Breast epithelium (tissue), 4 donors: ENCODE results near the gene TAGLN. TPM values are rescaled to one million over a fixed set of nuclear protein-coding genes. Genes with fewer than 3 reads are reported as not detected.

ENCODE experiments used
- DNase-seq, 2 donors: peaks; one replicate each; pipeline ENCODE4 v3.0.0-alpha.2; 2019; ENCODE audit warnings: low spot score in 2 of 2
- H3K27ac ChIP-seq, 2 donors: fragments of 200-600 bp; sonication (generic) in 1 of 2; one replicate each; pipeline ENCODE4 v1.5.1; 2016 to 2019; ENCODE audit warnings: mild to moderate bottlenecking in 1 of 2
- H3K27me3 ChIP-seq, 2 donors: fragments of 200-600 bp; sonication (generic) in 1 of 2; one replicate each; pipeline versions ENCODE4 v1.5.1 to v1.6.0; 2017 to 2019; ENCODE audit warnings: control low read depth in 1 of 2, mild to moderate bottlenecking in 1 of 2
- H3K36me3 ChIP-seq: fragments of 200-600 bp; one replicate; pipeline ENCODE4 v1.5.1; 2019
- H3K4me1 ChIP-seq, 2 donors: fragments of 200-600 bp; sonication (generic); one replicate each; pipeline ENCODE4 v1.5.1; 2016 to 2019; ENCODE audit warnings: control low read depth in 1 of 2
- H3K4me3 ChIP-seq, 3 donors: fragments of 200-600 bp; sonication (generic); 1 replicate in 2 of 3; 2 replicates in 1 of 3; pipeline ENCODE4 v1.5.1; 2016 to 2019; ENCODE audit warnings: mild to moderate bottlenecking in 3 of 3, moderate library complexity in 2 of 3
- H3K9me3 ChIP-seq, 2 donors: fragments of 200-600 bp; sonication (generic) in 1 of 2; one replicate each; pipeline ENCODE4 v1.5.1; 2016 to 2019; ENCODE audit warnings: control low read depth in 1 of 2
- CTCF ChIP-seq, 3 donors: fragments of 450-650 bp; IDR thresholded peaks; one replicate each; pipeline ENCODE4 v1.5.1; 2016 to 2017; ENCODE audit warnings: antibody characterized with exemption in 3 of 3, mild to moderate bottlenecking in 3 of 3, moderate library complexity in 3 of 3
- POLR2A ChIP-seq: fragments of 450-650 bp; IDR thresholded peaks from one replicate; pipeline ENCODE4 v1.6.1; 2016; ENCODE audit warnings: antibody characterized with exemption, mild to moderate bottlenecking, moderate library complexity
- POLR2AphosphoS5 ChIP-seq, 3 donors: sonication (generic); formaldehyde crosslinking; IDR thresholded peaks; one replicate each; pipeline ENCODE4 v1.6.1; 2017; ENCODE audit warnings: antibody characterized with exemption in 3 of 3
- intact Hi-C: fragments of 100-400 bp; cut with DNase I; formaldehyde crosslinking; loops from one replicate; pipeline ENCODE4 v1.15.1; 2023; ENCODE audit warnings: low total_unique reads
- total RNA-seq, 3 donors: library from RNA; depleted of rRNA; stranded (reverse); fragments of >200 nt; gene quantifications; one replicate each; pipeline ENCODE4 v1.1.0, GENCODE V29; 2016

Gene TAGLN
- total RNA-seq, 3 donors from 2014 or later, result 602 to 1,663 (median 1,380) TPM

GRCh38 chr11:117178210-117179034 lies 20.7 kb upstream of the TAGLN start, which contains the start of gene SIDT2:
Gene SIDT2 (plus strand): TSS chr11:117178743. CDS start chr11:117179264, 521 bp downstream.
- Histone ChIP-seq H3K4me1 (peaks cover 4% of the 10 kb centered on the region in 2 donors), H3K4me3 (peak within 1 kb of the TSS; percentile 80 to 97 (median 88)), H3K27me3 (no peaks in the 10 kb centered on the region), H3K27ac (peak within 1 kb of the TSS; percentile 94 to 98), H3K9me3 (no peaks in the 10 kb centered on the region), H3K36me3 (no peaks in the 10 kb centered on the region)
- TF ChIP-seq POLR2AphosphoS5 (IDR thresholded peaks at IDR 0.05), result peak; percentile 79 to 90 (median 80)
- TF ChIP-seq CTCF (IDR thresholded peaks at IDR 0.05), result no peak
- peak; percentile 70 for TF ChIP-seq POLR2A
- DNase-seq, result peak; percentile 89 to 90
- intact Hi-C loops, result no loop called here

GRCh38 chr11:117179048-117179999 lies 19.8 kb upstream of the TAGLN start:
- DNase-seq, result no peak
- Histone ChIP-seq H3K4me1 (peaks cover 4% of the 10 kb centered on the region in 2 donors), H3K9me3 (no peaks in the 10 kb centered on the region), H3K4me3 (peak overlapping the region; percentile 80 to 97 (median 88)), H3K27ac (peak overlapping the region; percentile 94 to 98), H3K36me3 (no peaks in the 10 kb centered on the region), H3K27me3 (no peaks in the 10 kb centered on the region)
- intact Hi-C loops, result no loop called here
- TF ChIP-seq POLR2AphosphoS5 (IDR thresholded peaks at IDR 0.05), result peak in 1 of 3 donors; percentile 20
- TF ChIP-seq CTCF (IDR thresholded peaks at IDR 0.05), result no peak

DNA sequence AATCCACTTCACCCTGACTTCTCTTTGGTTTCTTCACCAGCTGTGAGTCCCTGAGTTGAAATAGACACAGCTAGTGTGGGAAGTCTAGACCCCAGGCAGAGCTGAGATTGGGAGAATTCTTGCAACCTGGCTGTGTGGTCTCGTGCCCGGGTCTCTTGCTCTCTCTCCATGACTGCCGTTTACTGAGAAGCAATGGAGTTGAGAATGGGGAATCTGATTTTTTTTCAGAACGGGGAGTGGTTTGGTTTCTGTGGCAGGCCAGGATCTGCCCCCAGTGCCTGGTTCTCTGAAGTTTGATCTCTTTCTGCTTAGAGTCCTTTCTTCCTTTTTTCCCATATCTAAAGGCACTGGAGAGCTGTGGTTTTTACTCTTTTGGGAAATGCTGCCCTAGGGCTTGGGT lies 19.1 kb upstream of the TAGLN start:
- intact Hi-C loops, result no loop called here
- Histone ChIP-seq H3K36me3 (no peaks in the 10 kb centered on the region), H3K4me3 (peak overlapping the region; percentile 80 to 97 (median 88)), H3K9me3 (no peaks in the 10 kb centered on the region), H3K27ac (peak overlapping the region; percentile 94 to 98), H3K4me1 (peaks cover 4% of the 10 kb centered on the region in 2 donors), H3K27me3 (no peaks in the 10 kb centered on the region)
- no peak for DNase-seq
- TF ChIP-seq CTCF (IDR thresholded peaks at IDR 0.05), result no peak
- no peak for TF ChIP-seq POLR2AphosphoS5 (IDR thresholded peaks at IDR 0.05)
- no peak for TF ChIP-seq POLR2A

DNA sequence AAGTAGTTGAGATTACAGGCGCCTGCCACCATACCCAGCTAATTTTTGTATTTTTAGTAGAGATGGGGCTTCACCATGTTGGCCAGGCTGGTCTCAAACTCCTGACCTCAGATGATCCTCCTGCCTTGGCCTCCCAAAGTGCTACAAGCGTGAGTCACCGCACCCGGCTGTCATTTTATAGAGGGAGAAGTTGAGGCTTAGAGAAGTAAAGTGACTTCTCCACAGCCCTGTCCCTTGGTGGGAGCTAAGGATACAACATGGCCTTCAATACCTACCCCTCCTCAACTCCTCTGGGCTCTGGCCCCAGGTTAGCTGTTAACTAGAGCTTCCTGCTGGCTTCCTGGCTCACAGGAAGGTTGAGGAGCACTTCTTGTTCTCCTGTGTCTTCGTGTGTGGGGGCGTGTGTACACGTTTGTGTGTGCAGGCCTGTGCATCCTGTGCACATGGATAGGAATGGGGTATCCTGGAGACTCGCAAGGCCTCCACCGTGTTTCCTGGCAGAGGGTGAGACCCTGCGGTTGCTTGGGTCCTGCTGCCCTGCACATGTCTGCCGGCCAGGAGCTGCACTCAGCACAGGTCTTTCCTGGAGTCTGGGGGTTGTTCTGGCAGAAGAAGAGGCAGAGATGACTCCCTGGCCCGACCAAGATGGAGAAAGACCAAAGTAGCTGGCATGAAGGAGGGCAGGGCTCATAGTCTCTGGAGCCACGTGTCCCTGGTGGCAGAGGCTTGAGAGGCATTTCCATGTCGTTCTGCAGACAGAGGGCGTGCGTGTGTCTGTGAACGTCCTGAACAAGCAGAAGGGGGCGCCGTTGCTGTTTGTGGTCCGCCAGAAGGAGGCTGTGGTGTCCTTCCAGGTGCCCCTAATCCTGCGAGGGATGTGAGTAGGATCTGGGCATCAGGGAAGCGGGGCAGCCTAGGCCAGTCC lies 18.2 kb upstream of the TAGLN start:
- DNase-seq, result peak; percentile 60 to 66
- intact Hi-C loops, result no loop called here

More for the DNA sequence above, 18.2 kb upstream of the TAGLN start:
- Histone ChIP-seq H3K4me1 (peaks cover 4% of the 10 kb centered on the region in 2 donors), H3K4me3 (peak overlapping the region in 1 of 3 donors; percentile 88), H3K27ac (peak overlapping the region in 1 of 2 donors; percentile 48), H3K9me3 (no peaks in the 10 kb centered on the region), H3K36me3 (no peaks in the 10 kb centered on the region), H3K27me3 (no peaks in the 10 kb centered on the region)
- peak; percentile 25 to 62 (median 52) for TF ChIP-seq CTCF (IDR thresholded peaks at IDR 0.05)
- no peak for TF ChIP-seq POLR2AphosphoS5 (IDR thresholded peaks at IDR 0.05)
